GM06990 (cell line): Measurements from ENCODE around the gene BAHCC1.

Source experiments
- DNase-seq: peaks from one replicate; pipeline ENCODE4 v3.0.0-alpha.2; 2011; ENCODE audit not compliant: insufficient read length; ENCODE audit errors: extremely low read depth
- H3K27me3 ChIP-seq: replicated peaks from 2 replicates; pipeline ENCODE4 v1.6.0; 2011; ENCODE audit warnings: low read length; ENCODE audit not compliant: control insufficient read depth, insufficient read depth
- H3K36me3 ChIP-seq: 2 replicates; pipeline ENCODE4 v1.5.1; 2011; ENCODE audit warnings: low read length; ENCODE audit not compliant: control insufficient read depth, insufficient read depth
- H3K4me3 ChIP-seq: replicated peaks from 2 replicates; pipeline ENCODE4 v1.5.1; 2011; ENCODE audit warnings: low read depth, mild to moderate bottlenecking, control low read depth, low read length
- CTCF ChIP-seq: IDR thresholded peaks from 2 replicates; pipeline ENCODE4 v1.5.1; 2011; ENCODE audit warnings: low read length, control low read depth, mild to moderate bottlenecking, inconsistent platforms; ENCODE audit not compliant: insufficient read depth, poor library complexity, severe bottlenecking

Gene BAHCC1

GRCh38 chr17:81388612-81389367, 6.5 kb upstream of the BAHCC1 start:
- Histone ChIP-seq H3K4me3 (no peak overlapping the region), H3K27me3 (no peaks in the 10 kb centered on the region; the same call in 1 of the 2 replicates), H3K36me3 (0 out of 2 replicates have a peak, but pooled peaks cover 1% of the 10 kb centered on the region)
- TF ChIP-seq CTCF, result no peak
- DNase-seq, result no peak

GRCh38 chr17:81389585-81389984, 5.7 kb upstream of the BAHCC1 start:
- TF ChIP-seq CTCF, result no peak
- H3K4me3 ChIP-seq, result no peak overlapping the region
- no peak for DNase-seq
- H3K27me3 ChIP-seq, result no peaks in the 10 kb centered on the region; the same call in 1 of the 2 replicates
- 0 out of 2 replicates have a peak, but pooled peaks cover 1% of the 10 kb centered on the region for H3K36me3 ChIP-seq

GRCh38 chr17:81390029-81390872, 5.0 kb upstream of the BAHCC1 start:
- Histone ChIP-seq H3K36me3 (0 out of 2 replicates have a peak, but pooled peaks cover 1% of the 10 kb centered on the region), H3K4me3 (no peak overlapping the region), H3K27me3 (no peaks in the 10 kb centered on the region; the same call in 1 of the 2 replicates)
- no peak for DNase-seq
- TF ChIP-seq CTCF, result no peak

GRCh38 chr17:81390873-81391255, 4.4 kb upstream of the BAHCC1 start:
- DNase-seq, result no peak
- Histone ChIP-seq H3K27me3 (no peaks in the 10 kb centered on the region; the same call in 1 of the 2 replicates), H3K4me3 (no peak overlapping the region), H3K36me3 (0 out of 2 replicates have a peak, but pooled peaks cover 1% of the 10 kb centered on the region)
- no peak for TF ChIP-seq CTCF

- Histone ChIP-seq H3K36me3 (0 out of 2 replicates have a peak, but pooled peaks cover 1% of the 10 kb centered on the region), H3K4me3 (no peak overlapping the region), H3K27me3 (no peaks in the 10 kb centered on the region; the same call in 1 of the 2 replicates)
- no peak for TF ChIP-seq CTCF
- no peak for DNase-seq
Measured at GRCh38 chr17:81391293-81391935, 3.8 kb upstream of the BAHCC1 start.
